AG04450 (cell line): ENCODE measurements around the gene MMP17. TPM values are rescaled to one million over a fixed set of nuclear protein-coding genes. Genes with fewer than 3 reads are reported as not detected.

Experiments
- CTCF ChIA-PET: fragments of 300-600, 350-600 bp; formaldehyde crosslinking; extraction: SDS; loops from one replicate; lab custom pipeline; 2022; ENCODE audit warnings: antibody characterized with exemption, inconsistent platforms; lab: Charles Lee
- POLR2A ChIA-PET: fragments of 350-600 bp; formaldehyde crosslinking; extraction: SDS; loops from one replicate; lab custom pipeline; 2021; ENCODE audit warnings: antibody characterized with exemption, inconsistent platforms; lab: Yijun Ruan, JAX
- DNase-seq: peaks from one replicate; pipeline ENCODE4 v3.0.0-alpha.2; 2011; ENCODE audit warnings: low read depth, low spot score
- H3K27ac ChIP-seq: one replicate; pipeline ENCODE4 v1.5.1; 2012; ENCODE audit warnings: low read depth, low read length, control low read depth
- H3K27me3 ChIP-seq: one replicate; pipeline ENCODE4 v1.6.0; 2012; ENCODE audit warnings: low read length; ENCODE audit not compliant: control insufficient read depth, insufficient read depth
- H3K4me3 ChIP-seq: 2 replicates; pipeline ENCODE4 v1.5.1; 2011; ENCODE audit warnings: mild to moderate bottlenecking, low read depth, low read length, control low read depth
- H3K9me3 ChIP-seq: 2 replicates; pipeline ENCODE4 v1.5.1; 2012; ENCODE audit warnings: low read length; ENCODE audit not compliant: control insufficient read depth, insufficient read depth
- polyA plus RNA-seq: library from polyadenylated mRNA; depleted of rRNA; stranded (reverse); fragments of >200 nt; gene quantifications from 2 replicates; pipeline ENCODE4 v1.2.3, GENCODE V29; 2011
- TF ChIP-seq, protein P1 (sequence below): IDR thresholded peaks from 2 replicates; pipeline ENCODE4 v1.5.1; 2011; ENCODE audit warnings: low read depth, low read length, control low read depth, inconsistent platforms

Gene MMP17
- polyA plus RNA-seq, 1 experiment = 9.9 TPM

DNA sequence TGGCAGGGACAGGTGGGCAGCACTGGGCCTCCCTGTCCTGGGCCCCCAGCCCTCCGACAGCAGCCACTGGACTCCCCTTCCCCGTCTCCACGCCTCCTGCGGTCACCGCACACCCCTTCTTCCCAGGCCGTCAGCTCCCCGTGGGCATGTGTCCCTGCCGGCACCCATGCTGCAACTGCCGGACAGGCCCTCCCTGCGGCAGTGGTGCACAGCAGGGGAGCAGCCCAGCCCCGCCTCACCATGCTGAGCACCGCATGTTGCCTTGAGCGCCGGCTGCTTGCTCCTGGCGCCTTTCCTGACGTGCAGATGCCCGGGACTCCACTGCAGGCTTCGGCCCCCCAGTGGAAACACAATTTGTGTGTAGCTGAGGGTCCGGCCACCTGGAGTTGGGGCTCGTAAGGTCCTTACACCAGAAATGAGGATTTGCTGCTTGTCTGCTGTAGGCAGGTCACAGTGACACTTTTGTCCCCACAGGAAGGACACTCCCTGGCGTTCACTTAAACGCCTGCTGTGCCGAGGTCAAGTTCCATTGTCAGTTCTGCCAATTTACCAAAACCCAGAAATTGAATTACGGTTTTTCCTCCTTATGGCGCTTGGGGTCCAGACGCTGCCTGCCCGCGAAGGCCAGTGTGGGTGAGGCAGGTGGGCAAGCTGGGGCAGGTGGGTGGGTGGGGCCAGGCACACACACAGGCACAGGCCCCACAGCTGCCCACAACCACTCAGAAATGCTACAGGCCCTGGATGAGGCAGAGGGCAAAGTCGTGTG lies 28.2 kb upstream of the MMP17 start:
- H3K9me3 ChIP-seq = peaks cover 4% of the 10 kb centered on the region; the same call in 1 of the 2 replicates
- H3K27me3 ChIP-seq = no peaks in the 10 kb centered on the region
- no peak overlapping the region for H3K27ac ChIP-seq
- TF ChIP-seq, protein P1, sequence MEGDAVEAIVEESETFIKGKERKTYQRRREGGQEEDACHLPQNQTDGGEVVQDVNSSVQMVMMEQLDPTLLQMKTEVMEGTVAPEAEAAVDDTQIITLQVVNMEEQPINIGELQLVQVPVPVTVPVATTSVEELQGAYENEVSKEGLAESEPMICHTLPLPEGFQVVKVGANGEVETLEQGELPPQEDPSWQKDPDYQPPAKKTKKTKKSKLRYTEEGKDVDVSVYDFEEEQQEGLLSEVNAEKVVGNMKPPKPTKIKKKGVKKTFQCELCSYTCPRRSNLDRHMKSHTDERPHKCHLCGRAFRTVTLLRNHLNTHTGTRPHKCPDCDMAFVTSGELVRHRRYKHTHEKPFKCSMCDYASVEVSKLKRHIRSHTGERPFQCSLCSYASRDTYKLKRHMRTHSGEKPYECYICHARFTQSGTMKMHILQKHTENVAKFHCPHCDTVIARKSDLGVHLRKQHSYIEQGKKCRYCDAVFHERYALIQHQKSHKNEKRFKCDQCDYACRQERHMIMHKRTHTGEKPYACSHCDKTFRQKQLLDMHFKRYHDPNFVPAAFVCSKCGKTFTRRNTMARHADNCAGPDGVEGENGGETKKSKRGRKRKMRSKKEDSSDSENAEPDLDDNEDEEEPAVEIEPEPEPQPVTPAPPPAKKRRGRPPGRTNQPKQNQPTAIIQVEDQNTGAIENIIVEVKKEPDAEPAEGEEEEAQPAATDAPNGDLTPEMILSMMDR = no peak
- DNase-seq = no peak
- POLR2A ChIA-PET = no interaction called here
- CTCF ChIA-PET = no interaction called here
- no peak overlapping the region for H3K4me3 ChIP-seq

DNA sequence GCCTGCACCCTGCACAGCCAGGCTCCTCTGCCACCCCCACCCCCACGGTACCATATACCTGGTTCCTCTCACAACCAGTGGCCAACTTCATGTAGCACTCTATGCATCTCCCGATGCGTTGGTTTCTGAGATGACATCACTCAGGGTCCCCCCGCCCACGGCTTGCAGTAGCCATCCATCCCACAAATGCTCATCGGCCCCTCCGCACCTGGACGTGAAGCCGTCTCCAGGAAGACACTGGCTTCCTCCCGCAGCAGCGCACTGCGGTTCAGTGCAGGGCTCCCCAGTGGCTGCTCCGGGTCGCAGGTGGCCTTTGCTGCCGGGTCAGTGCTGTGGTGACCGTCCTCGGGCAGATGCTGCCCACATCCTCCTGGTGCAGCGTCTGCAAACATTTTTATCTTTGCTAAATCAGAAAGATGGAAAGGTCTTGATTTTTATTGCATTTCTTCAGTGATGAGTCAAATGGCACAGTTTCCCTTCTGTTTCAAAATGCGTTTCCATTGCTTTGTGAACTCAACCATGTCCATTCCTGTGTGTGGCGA lies 27.5 kb upstream of the MMP17 start:
- CTCF ChIA-PET = no interaction called here
- no peak overlapping the region for H3K4me3 ChIP-seq
- no peak for DNase-seq
- H3K27ac ChIP-seq = no peak overlapping the region
- peaks cover 4% of the 10 kb centered on the region; the same call in 1 of the 2 replicates for H3K9me3 ChIP-seq
- POLR2A ChIA-PET = no interaction called here
- TF ChIP-seq, protein P1 = no peak
- H3K27me3 ChIP-seq = no peaks in the 10 kb centered on the region

DNA sequence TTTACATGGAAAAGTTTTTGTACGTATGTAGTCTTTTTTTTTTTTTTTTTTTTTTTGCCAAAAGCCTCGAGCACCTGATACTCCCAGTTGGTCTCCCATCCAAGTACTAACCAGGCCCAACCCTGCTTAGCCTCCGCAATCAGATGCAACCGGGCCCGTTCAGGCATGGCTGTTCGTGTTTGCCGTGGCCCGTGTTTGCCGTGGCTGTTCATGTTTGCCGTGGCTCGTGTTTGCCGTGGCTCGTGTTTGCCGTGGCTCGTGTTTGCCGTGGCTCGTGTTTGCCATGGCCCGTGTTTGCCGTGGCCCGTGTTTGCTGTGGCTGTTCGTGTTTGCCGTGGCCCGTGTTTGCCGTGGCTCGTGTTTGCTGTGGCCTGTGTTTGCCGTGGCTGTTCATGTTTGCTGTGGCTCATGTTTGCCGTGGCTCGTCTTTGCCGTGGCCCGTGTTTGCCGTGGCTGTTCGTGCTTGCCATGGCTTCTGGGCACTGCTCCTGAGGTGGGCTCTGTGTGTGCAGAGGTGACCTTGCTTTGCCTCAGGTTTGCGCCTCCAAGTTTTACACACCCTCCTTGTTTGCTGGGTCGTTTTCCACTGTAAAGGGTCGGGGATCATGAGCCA lies 26.8 kb upstream of the MMP17 start:
- TF ChIP-seq, protein P1 = no peak
- H3K27me3 ChIP-seq = no peaks in the 10 kb centered on the region
- ChIA-PET POLR2A (no interaction called here), CTCF (no interaction called here)
- H3K4me3 ChIP-seq = no peak overlapping the region
- no peak overlapping the region for H3K27ac ChIP-seq
- peaks cover 4% of the 10 kb centered on the region; the same call in 1 of the 2 replicates for H3K9me3 ChIP-seq
- DNase-seq = no peak

DNA sequence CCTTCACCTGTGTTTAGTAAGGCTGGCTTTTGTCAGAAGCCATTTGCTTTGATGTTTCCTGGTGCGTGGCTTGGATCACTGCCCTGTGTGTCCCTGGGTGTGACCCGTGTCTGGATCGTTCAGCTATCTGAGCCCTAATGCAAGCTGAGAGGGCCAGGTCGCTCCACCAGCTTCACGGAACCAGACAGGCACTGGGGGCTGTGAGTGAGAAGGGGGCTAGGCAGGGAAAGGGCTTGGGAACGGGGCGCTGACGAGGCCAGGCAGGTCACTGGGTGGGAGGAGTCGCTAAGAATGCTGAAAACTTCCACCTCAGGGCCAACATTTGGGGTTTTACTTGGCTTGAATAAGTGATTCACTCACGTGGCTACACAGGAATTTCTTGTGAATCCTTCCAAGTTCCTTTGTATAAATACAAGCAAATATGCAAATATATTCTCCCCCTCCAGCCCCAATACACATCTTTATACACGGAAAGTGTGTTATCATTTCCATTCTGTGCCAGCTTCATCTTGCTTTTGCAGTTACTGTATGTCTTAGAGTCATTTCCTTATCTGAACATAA lies 24.2 kb upstream of the MMP17 start:
- CTCF ChIA-PET = no interaction called here
- H3K27ac ChIP-seq = no peak overlapping the region
- POLR2A ChIA-PET = interaction anchor here (0.8 kb wide), 1 partner anchor 26 kb away, joined by 3 read pairs; no protein-coding TSS in a partner anchor
- peaks cover 10% of the 10 kb centered on the region; the same call in 1 of the 2 replicates for H3K9me3 ChIP-seq
- H3K4me3 ChIP-seq = no peak overlapping the region
- TF ChIP-seq, protein P1 = no peak
- DNase-seq = peak; percentile 20
- no peaks in the 10 kb centered on the region for H3K27me3 ChIP-seq

DNA sequence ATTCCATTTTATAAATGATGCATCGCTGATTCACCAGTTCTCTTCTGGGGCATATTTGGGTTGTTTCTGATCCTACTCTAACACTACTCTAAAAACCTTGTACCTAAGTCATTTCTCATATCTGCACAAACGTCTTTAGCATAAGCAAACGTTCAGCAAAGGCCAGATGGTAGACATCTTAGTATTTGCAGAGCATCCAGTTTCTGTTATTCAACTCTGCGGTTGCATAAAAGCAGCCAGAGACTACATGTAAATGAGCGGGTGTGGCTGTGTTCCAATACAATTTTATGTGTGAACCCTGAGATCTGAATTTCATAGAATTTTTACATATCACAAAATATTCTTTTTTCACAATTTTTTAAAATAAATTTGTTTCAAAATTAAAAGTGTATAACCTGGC lies 22.8 kb upstream of the MMP17 start:
- ChIA-PET CTCF (interaction anchor here (0.6 kb wide), 1 partner anchor 884 kb away, joined by 3 read pairs; no protein-coding TSS in a partner anchor), POLR2A (no interaction called here)
- H3K27me3 ChIP-seq = no peaks in the 10 kb centered on the region
- DNase-seq = no peak
- no peak overlapping the region for H3K4me3 ChIP-seq
- no peak overlapping the region for H3K27ac ChIP-seq
- peaks cover 11% of the 10 kb centered on the region; the same call in 1 of the 2 replicates for H3K9me3 ChIP-seq
- TF ChIP-seq, protein P1 = no peak
